H1 (cell line): ENCODE results near the gene CARD11.

Experiments used
- CHD1 ChIP-seq: IDR thresholded peaks from 2 replicates; pipeline ENCODE4 v1.6.1; 2012; ENCODE audit warnings: low read depth, low read length, improper control_type of control experiment
- EGR1 ChIP-seq: IDR thresholded peaks from 2 replicates; pipeline ENCODE4 v1.6.1; 2011; ENCODE audit warnings: low read depth, low read length, borderline replicate concordance
- EZH2 ChIP-seq: fragments of 200-600 bp; sonication (generic); IDR thresholded peaks from 2 replicates; pipeline ENCODE4 v1.7.1; 2012; ENCODE audit warnings: low read depth, mild to moderate bottlenecking, moderate library complexity, low read length, inconsistent platforms; ENCODE audit not compliant: severe bottlenecking
- RFX5 ChIP-seq: IDR thresholded peaks from 2 replicates; pipeline ENCODE4 v1.6.1; 2011; ENCODE audit warnings: low read depth, low read length, improper control_type of control experiment, borderline replicate concordance
- SUZ12 ChIP-seq: fragments of 200-600 bp; sonication (generic); IDR thresholded peaks from 2 replicates; pipeline ENCODE4 v1.6.1; 2012; ENCODE audit warnings: mild to moderate bottlenecking, inconsistent platforms, low read length, moderate library complexity, mixed read lengths
- ZNF274 ChIP-seq: IDR thresholded peaks from 2 replicates; pipeline ENCODE4 v1.7.0; 2012; ENCODE audit warnings: low read length, borderline replicate concordance; ENCODE audit errors: extremely low read depth
- TF ChIP-seq, protein P1 (sequence below), 3 experiments: IDR thresholded peaks; 1 replicate in 2 of 3; 2 replicates in 1 of 3; pipeline versions ENCODE4 v1.5.1 to v1.6.1; 2011; ENCODE audit warnings: low read length in 3 of 3, mild to moderate bottlenecking in 3 of 3, inconsistent platforms in 2 of 3, low read depth in 1 of 3, moderate library complexity in 1 of 3; ENCODE audit not compliant: insufficient read depth in 1 of 3; ENCODE audit errors: control extremely low read depth in 1 of 3

DNA sequence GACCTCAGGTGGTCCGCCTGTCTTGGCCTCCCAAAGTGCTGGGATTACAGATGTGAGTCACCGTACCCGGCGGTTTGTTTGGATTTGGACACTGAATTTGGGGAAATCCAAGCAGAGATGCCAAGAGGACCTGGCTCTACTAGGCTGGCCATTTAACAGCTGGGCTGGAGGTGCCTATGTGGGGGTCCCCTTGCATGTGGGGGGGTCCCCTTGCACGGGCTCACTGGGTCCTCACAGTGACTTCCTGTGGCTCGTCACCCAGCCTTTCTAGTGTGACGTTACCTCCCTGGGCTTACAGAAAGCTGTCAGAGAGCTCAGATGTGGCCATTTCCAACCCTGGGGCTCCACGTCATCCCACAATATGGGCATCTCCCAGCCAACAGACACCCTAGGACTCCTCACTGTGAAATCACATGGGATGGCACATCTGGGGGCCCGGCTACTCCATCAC lies 150.2 kb downstream of the CARD11 start:
- TF ChIP-seq, protein P1, sequence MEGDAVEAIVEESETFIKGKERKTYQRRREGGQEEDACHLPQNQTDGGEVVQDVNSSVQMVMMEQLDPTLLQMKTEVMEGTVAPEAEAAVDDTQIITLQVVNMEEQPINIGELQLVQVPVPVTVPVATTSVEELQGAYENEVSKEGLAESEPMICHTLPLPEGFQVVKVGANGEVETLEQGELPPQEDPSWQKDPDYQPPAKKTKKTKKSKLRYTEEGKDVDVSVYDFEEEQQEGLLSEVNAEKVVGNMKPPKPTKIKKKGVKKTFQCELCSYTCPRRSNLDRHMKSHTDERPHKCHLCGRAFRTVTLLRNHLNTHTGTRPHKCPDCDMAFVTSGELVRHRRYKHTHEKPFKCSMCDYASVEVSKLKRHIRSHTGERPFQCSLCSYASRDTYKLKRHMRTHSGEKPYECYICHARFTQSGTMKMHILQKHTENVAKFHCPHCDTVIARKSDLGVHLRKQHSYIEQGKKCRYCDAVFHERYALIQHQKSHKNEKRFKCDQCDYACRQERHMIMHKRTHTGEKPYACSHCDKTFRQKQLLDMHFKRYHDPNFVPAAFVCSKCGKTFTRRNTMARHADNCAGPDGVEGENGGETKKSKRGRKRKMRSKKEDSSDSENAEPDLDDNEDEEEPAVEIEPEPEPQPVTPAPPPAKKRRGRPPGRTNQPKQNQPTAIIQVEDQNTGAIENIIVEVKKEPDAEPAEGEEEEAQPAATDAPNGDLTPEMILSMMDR (IDR thresholded peaks at IDR 0.05; ENCODE audit: control extremely low read depth in 1 of 3, insufficient read depth in 1 of 3, low read depth in 1 of 3, low read length in 3 of 3): no peak
- no peak for TF ChIP-seq ZNF274
- no peak for TF ChIP-seq EGR1
- no peak for TF ChIP-seq RFX5
- TF ChIP-seq SUZ12: no peak
- TF ChIP-seq CHD1: no peak
- TF ChIP-seq EZH2: no peak
